AML-193 (cell line): ENCODE measurements around the gene LY6G6D.

Experiments
- DNase-seq, 2 experiments: peaks; one replicate each; lab custom pipeline; 2025; lab: John Stamatoyannopoulos, UW

LY6G6D gene

DNA sequence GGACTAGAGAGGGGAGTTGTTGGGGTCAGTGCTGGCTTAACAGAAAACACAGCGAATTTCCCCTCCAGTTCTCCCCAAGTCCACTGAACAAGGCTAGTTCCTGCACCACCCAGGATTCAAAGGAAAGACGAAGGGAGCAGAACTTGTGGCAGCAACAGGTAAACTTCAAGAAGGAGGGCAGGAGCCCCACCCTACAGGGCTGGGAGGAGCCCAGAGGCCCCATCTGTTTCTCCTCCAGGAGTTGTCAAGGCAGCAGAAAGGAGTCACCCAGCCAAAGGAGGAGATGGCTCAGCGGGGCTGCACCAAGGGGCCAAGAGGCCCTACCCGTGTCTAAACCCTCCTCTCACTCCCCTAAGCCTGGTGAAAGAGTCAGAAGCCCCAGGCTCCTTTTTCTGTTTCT is 49.0 kb downstream of the LY6G6D start:
- no peak for DNase-seq

GRCh38 chr6:31765559-31765909 is 50.4 kb downstream of the LY6G6D start:
- no peak for DNase-seq

GRCh38 chr6:31765910-31766794 is 51.0 kb downstream of the LY6G6D start:
- no peak for DNase-seq

- DNase-seq = no peak
Observed at GRCh38 chr6:31767096-31767645, 52.0 kb downstream of the LY6G6D start.
